ENCODE measurements around the gene CCDC86. TPM values are rescaled to one million over a fixed set of nuclear protein-coding genes. Genes with fewer than 3 reads are reported as not detected.

CCDC86 gene
- total and polyA plus RNA-seq, 10 of the 15 experiments (the other 5 are each of a cell fraction or from before 2014, with no cell fraction given): 2.0 to 87.2 (median 38.7) TPM

- SMC1A ChIA-PET (ENCODE audit: uncharacterized antibody, unreplicated experiment): interaction anchor here (1.0 kb wide), 1 partner anchor 254 kb away, joined by 3 read pairs; no protein-coding TSS in a partner anchor
- intact Hi-C loops (cut with micrococcal nuclease; ENCODE audit: unreplicated experiment) (no loop called here), in situ Hi-C loops (cut with MboI) (no loop called here)
- Histone ChIP-seq H3K9me3 (replicated peaks; ENCODE audit: control insufficient read depth, insufficient read depth, low read length) (no peaks in the 10 kb centered on the region), H3K9ac (ENCODE audit: control insufficient read depth, insufficient read depth, low read length) (no peak overlapping the region), H3K4me2 (ENCODE audit: control insufficient read depth, insufficient read depth) (no peak overlapping the region), H3K4me3 (no peak overlapping the region), H3K27me3 (replicated peaks in 1 of 2; ENCODE audit: control insufficient read depth in 2 of 2, insufficient read depth in 2 of 2, low read length in 1 of 2) (no peaks in the 10 kb centered on the region), H3K79me2 (ENCODE audit: control insufficient read depth, insufficient read depth, low read length) (no peaks in the 10 kb centered on the region), H4K20me1 (ENCODE audit: control insufficient read depth, insufficient read depth) (no peaks in the 10 kb centered on the region; the same call in 1 of the 2 replicates), H3K4me1 (ENCODE audit: control insufficient read depth, insufficient read depth, low read length) (no peaks in the 10 kb centered on the region), H3K36me3 (ENCODE audit: control insufficient read depth in 2 of 2, insufficient read depth in 2 of 2, low read length in 1 of 2) (no peaks in the 10 kb centered on the region; a peak in 3 of 4 replicates), H2AFZ (ENCODE audit: control insufficient read depth, low read depth, low read length) (no peak overlapping the region), H3K27ac (ENCODE audit: control insufficient read depth, insufficient read depth) (no peak overlapping the region)
- ATAC-seq (no peak), FAIRE-seq (no peak), DNase-seq (ENCODE audit: low read depth, low spot score) (no peak)
- 92% methylated on average over 13 of the region's 13 CpGs for WGBS (ENCODE audit: insufficient coverage, insufficient replicate concordance, low lambda C conversion rate, missing lambda C conversion rate)
- no TSS peak for BruUV-seq (replicated peaks)
- POLR2A ChIA-PET: no interaction called here
- no peak for TF ChIP-seq NFXL1 (IDR thresholded peaks at IDR 0.05; ENCODE audit: borderline replicate concordance)
- no peak for TF ChIP-seq FOXK2 (IDR thresholded peaks at IDR 0.05)
- no peak for TF ChIP-seq IRF3 (IDR thresholded peaks at IDR 0.05)
- TF ChIP-seq E2F8 (IDR thresholded peaks at IDR 0.05; ENCODE audit: low read depth, partially characterized antibody): no peak
- TF ChIP-seq E4F1 (IDR thresholded peaks at IDR 0.05; ENCODE audit: borderline replicate concordance, partially characterized antibody): no peak
- no peak for TF ChIP-seq POLR2A (IDR thresholded peaks at IDR 0.05; ENCODE audit: low read depth, low read length)
- TF ChIP-seq CREM (IDR thresholded peaks at IDR 0.05; ENCODE audit: low read depth): no peak
- no peak for TF ChIP-seq SMC3 (IDR thresholded peaks at IDR 0.05; ENCODE audit: borderline replicate concordance, low read length)
- no peak for TF ChIP-seq MXI1 (IDR thresholded peaks at IDR 0.05; ENCODE audit: low read depth, low read length)
- TF ChIP-seq SPI1 (IDR thresholded peaks at IDR 0.05; ENCODE audit: borderline replicate concordance, insufficient read depth, low read depth, low read length): no peak
- TF ChIP-seq RB1 (IDR thresholded peaks at IDR 0.05; ENCODE audit: borderline replicate concordance): no peak
- TF ChIP-seq ETV6 (conservative IDR thresholded peaks at IDR 0.05 in 1 of 2, IDR thresholded peaks at IDR 0.05 in 1 of 2; ENCODE audit: borderline replicate concordance in 1 of 2, low read depth in 1 of 2): no peak
- no peak for TF ChIP-seq EGR1 (IDR thresholded peaks at IDR 0.05; ENCODE audit: borderline replicate concordance in 1 of 2, low read depth in 2 of 2, low read length in 2 of 2)
- RAD21 ChIA-PET (ENCODE audit: unreplicated experiment): no interaction called here
- CTCF ChIA-PET: interaction anchor here (0.6 kb wide), 1 partner anchor 36 kb away, joined by 3 read pairs; no protein-coding TSS in a partner anchor
These were observed 32.8 kb downstream of the CCDC86 start for GRCh38 chr11:60874421-60875365.

Data from GM12878 (cell line).